ENCODE measurements around the gene SYT2.
"Not testable (repeated sequence)": the region's sequence is repeated elsewhere in the genome, so short reads cannot be mapped to it uniquely, and the experiment has no call there.

Gene SYT2

GRCh38 chr1:202553560-202554038 is 156.7 kb downstream of the SYT2 start:
- in situ Hi-C loops (cut with HindIII; ENCODE audit: low sequenced_read_pairs) = no loop called here

GRCh38 chr1:202553078-202553477 is 157.2 kb downstream of the SYT2 start:
- in situ Hi-C loops (cut with HindIII; ENCODE audit: low sequenced_read_pairs) = not testable (repeated sequence)

- in situ Hi-C loops (cut with HindIII; ENCODE audit: low sequenced_read_pairs) = not testable (repeated sequence)
Observed at GRCh38 chr1:202552615-202553014, 157.6 kb downstream of the SYT2 start.

- in situ Hi-C loops (cut with HindIII; ENCODE audit: low sequenced_read_pairs) = no loop called here
Observed at GRCh38 chr1:202551683-202552082, 158.6 kb downstream of the SYT2 start.

- in situ Hi-C loops (cut with HindIII; ENCODE audit: low sequenced_read_pairs) = not testable (repeated sequence)
Observed at GRCh38 chr1:202550088-202550487, 160.2 kb downstream of the SYT2 start.

- in situ Hi-C loops (cut with HindIII; ENCODE audit: low sequenced_read_pairs) = no loop called here
Observed at GRCh38 chr1:202547215-202547614, 163.0 kb downstream of the SYT2 start.

- in situ Hi-C loops (cut with HindIII; ENCODE audit: low sequenced_read_pairs) = not testable (repeated sequence)
Observed at GRCh38 chr1:202546796-202547195, 163.5 kb downstream of the SYT2 start.

- in situ Hi-C loops (cut with HindIII; ENCODE audit: low sequenced_read_pairs) = not testable (repeated sequence)
Observed at GRCh38 chr1:202546377-202546776, 163.9 kb downstream of the SYT2 start.

GRCh38 chr1:202545647-202546303 is 164.5 kb downstream of the SYT2 start:
- in situ Hi-C loops (cut with HindIII; ENCODE audit: low sequenced_read_pairs) = not testable (repeated sequence)

- in situ Hi-C loops (cut with HindIII; ENCODE audit: low sequenced_read_pairs) = not testable (repeated sequence)
Observed at GRCh38 chr1:202544766-202545449, 165.3 kb downstream of the SYT2 start.

- in situ Hi-C loops (cut with HindIII; ENCODE audit: low sequenced_read_pairs) = not testable (repeated sequence)
Observed at GRCh38 chr1:202543537-202543936, 166.7 kb downstream of the SYT2 start.

- in situ Hi-C loops (cut with HindIII; ENCODE audit: low sequenced_read_pairs) = not testable (repeated sequence)
Observed at GRCh38 chr1:202542415-202542814, 167.8 kb downstream of the SYT2 start.

- in situ Hi-C loops (cut with HindIII; ENCODE audit: low sequenced_read_pairs) = not testable (repeated sequence)
Observed at GRCh38 chr1:202540858-202541257, 169.4 kb downstream of the SYT2 start.

Data from endothelial cell of hepatic sinusoid (primary cell).